CD4-positive, alpha-beta T cell treated with Interleukin-12 subunit alpha and Interleukin-12 subunit beta, for 1 hour (primary cell): ENCODE measurements around the gene TMOD2.

Source experiments
- DNase-seq: peaks from one replicate; pipeline ENCODE4 v3.0.0-alpha.2; 2020

TMOD2 gene

GRCh38 chr15:51863131-51863530 is 111.7 kb downstream of the TMOD2 start:
- no peak for DNase-seq

- DNase-seq = no peak
Observed at GRCh38 chr15:51864408-51865056, 113.1 kb downstream of the TMOD2 start.

GRCh38 chr15:51865317-51865716 is 113.9 kb downstream of the TMOD2 start:
- no peak for DNase-seq
